GM21515 (cell line): Measurements from ENCODE around the gene PECR.
"Not testable (repeated sequence)": the region's sequence is repeated elsewhere in the genome, so short reads cannot be mapped to it uniquely, and the experiment has no call there.

Experiments
- ATAC-seq: cut with Tn5 transposase; IDR thresholded peaks from one replicate; pipeline ENCODE4 v1.9.1; 2021; ENCODE audit not compliant: unreplicated experiment

The PECR gene

DNA sequence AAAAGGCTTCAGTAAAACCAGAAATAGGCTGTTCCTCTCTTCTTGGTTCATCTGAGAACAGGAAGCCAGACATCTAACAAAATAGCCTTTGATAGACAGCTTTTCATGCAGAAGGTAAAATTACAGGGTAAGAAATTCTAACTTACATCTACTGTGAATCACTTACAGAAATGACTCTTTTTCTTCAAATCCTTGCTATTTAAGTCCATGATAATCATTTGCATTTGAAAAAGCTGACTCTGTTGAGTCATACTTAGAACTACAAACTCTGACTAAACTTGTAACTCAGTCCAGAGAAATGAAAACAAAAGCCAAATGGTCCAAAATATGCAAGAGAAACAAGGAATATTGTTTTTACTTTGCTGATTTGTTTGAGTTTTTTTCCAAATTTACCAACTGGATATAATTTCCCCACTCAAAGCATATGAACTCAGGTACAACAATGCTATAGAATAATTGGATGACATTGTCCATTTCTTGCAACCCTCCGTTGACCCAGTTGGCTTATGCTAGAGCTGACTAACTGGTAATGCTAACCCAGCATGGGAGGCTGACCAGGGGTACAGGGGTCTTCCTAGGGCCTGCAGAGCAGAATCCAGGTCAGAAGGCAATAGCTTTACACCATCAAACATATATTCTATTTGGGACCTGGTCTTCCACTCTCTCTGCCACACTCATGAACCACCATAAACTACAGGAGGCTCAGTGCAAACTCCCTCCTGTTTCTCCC is 49.5 kb downstream of the PECR start:
- peak; percentile 71 for ATAC-seq

- ATAC-seq: no peak
Observed at GRCh38 chr2:216030216-216030615, 51.4 kb downstream of the PECR start.

GRCh38 chr2:216029416-216030129 is 52.0 kb downstream of the PECR start:
- no peak for ATAC-seq

DNA sequence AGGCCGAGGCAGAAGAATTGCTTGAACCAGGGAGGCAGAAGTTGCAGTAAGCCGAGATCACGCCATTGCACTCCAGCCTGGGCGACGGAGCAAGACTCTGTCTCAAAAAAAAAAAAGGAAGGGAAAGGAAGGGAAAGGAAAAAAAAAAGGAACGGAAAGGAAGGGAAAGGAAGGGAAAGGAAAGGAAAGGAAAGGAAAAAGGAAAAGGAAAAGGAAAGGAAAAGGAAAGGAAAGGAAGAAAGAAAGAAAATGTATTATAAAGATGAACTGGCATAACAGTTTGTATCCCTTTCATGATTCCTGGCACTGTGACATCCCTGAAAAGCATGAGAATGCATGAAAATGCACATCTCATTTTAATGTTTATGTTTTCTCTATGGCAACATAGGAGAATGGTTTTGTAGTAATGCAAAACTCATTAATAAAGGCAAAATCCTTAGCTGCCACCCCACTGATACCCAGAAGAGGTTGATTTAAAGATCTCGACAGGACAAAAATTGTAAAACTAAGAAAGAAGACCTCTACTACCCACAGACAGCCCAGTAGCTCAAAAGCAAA is 56.8 kb downstream of the PECR start:
- no peak for ATAC-seq

- ATAC-seq: peak; percentile 79
Observed at GRCh38 chr2:216023055-216023648, 58.5 kb downstream of the PECR start.

DNA sequence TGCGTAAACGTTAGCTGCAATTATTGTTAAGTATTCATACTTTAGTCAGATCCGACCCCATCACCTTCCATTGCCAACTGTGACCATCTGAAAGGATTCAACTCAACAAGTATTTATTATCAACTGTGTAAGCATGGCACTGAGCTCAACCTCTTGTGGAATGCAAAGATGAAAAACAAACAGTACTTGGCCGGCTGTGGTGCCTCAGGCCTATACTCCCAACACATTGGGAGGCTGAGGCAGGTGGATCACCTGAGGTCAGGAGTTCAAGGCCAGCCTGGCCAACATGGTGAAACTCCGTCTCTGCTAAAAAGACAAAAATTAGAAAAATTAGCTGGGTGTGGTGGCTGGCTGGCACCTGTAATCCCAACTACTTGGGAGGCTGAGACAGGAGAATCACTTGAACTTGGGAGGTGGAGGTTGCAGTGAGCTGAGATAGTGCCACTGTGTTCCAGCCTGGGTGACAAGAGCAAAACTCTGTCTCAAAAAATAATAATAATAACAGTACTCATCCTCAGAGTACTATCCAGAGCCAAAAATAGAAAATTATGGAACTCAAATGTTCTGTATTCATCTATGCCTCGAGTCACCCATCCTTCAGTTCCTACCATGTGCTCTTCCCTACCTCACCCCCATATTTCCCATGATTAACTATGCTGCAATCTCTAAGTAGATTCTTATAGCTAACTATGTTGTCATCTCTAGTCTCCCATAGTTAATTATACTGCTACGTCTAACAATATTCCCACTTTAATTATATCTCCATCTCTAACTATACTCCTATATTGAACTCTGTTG is 59.6 kb downstream of the PECR start:
- no peak for ATAC-seq

GRCh38 chr2:216018709-216019108 is 62.9 kb downstream of the PECR start:
- ATAC-seq: no peak

DNA sequence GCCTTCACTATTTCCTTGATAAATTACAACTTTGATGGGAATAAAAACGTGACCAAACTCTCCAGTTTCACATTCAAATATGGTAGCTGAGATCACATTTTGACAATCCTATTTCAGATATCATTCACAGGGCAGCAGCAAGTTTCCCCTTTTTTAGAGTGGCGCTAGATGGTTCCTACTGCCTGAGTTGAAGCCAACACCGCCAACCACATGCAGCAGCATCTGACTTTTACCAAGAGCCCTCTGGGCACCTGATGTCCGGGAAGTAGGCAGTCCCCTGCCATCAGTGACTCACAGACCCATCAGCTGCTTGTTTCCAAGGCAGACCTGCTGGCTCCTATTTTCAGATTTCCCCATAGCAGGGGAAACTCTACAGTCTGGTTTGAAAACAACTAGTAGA is 64.2 kb downstream of the PECR start:
- ATAC-seq: no peak

- no peak for ATAC-seq
Observed at GRCh38 chr2:216016581-216016980, 65.0 kb downstream of the PECR start.

- ATAC-seq: peak; percentile 78
Observed at GRCh38 chr2:216015722-216016464, 65.7 kb downstream of the PECR start.

DNA sequence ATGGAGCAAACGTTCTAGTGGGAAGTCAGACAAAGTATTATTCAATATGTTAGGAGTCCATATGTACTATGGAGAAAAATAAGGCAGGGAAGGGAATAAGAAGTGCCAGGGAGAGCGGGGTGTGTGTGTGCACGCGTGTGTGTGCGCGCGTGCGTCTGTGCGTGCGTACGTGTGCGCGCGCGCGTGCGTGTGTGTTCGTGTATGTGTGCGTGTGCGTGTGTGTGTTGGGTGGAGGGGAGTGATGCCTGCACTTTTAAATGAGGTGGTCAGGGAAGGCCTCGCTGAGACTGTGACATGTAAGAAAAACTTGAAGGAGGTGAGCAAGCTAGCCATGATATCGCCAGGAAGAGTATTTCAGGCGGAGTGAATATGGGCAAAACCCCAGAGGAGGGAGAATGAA is 66.6 kb downstream of the PECR start:
- no peak for ATAC-seq

- no peak for ATAC-seq
Observed at GRCh38 chr2:216014006-216014405, 67.6 kb downstream of the PECR start.

DNA sequence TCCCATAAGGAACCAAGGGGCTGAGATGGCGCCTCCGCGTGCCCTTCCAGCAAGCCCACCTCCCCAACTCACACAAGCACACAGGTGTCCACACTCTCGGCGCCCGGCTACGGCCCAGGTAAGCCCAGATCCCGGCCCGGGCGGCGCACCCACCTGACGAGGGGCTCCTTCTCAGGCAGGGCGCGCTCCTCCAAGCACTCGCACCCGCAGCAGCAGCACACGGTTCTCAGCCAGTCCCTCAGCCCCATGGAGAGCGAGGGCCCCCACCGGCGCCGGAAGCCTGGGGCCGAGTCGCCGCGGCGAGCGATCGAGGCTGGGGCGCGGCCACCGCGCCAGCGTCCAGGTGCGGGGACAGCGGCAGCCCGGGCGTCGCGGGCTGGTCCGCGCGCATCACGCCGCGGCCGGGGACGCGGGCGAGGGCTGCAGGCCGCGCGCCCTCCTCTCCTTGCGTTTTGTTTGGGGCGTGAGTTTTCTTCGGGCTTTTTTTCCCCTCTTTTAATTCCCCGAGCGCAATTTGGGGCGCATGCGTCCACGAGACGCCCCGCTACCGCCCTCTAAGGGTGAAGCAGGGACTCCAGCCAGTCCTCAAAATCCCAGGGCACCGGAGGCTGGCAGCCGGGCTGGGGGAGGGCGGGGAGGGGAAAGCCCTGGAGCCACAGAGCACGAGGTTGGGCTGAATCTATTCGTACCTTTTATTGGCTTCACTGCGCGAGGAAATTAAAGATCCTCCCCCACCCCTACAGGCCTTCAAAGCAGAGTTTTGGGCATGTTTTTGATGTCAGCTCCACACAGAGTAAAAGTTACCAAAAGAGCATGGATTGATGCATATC is 68.3 kb downstream of the PECR start, which contains the start of gene MREG:
Gene MREG (minus strand): TSS at position 472 of the 830 bp plus-strand sequence. CDS start 224 bp downstream, at position 248.
- ATAC-seq: peak; percentile 50

DNA sequence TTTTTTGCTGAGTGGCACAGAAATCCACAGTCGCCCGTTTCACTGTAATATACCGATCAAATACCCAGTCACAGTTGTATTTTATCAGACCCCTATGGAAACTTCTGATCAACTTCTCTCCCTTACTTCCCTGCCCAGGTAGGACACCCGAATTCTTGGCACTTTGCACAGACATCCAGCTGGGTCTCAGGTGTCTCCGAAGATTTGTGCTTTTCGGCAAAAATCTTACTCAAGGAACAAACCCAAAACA is 68.9 kb downstream of the PECR start:
- ATAC-seq: no peak

DNA sequence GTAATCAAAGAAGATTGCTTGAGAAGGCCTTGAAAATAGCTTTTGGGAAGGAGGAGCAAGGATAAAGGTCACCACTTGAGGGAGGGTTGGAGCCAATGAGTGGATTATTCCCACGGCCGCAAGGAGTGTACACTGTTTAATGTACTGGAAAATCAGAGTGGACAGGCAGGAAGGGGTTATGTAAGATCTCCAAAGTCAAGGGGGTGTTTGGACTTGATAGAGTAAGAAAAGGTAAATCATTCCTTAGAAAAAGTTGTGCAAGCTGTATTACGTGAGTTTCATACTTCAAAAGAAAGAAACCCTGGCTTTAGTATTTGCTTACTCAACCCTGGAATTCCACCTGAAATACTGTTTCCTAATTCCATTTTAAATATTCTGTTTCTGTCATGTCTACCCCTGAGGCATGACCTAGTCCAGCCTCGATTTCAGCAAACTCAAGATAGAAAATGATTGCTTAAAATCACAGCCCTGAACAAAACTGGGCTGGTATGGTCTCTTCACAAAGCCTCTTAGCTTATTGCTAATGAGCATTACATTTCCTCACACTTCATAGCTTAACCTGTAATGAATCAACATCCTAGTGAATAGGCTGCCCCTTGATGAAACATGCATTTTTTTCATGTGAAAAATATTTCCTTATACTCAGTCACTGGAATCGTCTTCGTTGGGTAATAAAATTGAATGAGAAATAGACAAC is 69.3 kb downstream of the PECR start:
- no peak for ATAC-seq

DNA sequence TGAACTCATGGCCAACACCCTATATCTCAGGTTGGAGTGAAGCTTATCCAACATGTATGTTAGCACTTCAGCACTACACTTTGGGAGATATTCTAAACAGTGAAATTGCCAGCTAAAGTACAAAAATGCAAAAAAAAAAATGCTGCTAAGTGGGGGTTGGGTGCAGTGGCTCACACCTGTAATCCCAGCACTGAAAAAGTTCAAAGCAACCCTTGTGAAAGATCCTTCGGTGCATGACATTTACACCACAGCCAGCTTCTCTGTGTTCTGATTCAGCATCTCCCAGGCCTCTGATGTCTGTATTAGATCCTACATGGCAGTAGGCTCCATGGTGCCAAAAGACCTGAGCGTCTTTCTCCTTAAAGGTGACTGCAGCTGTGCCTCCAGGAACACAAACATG is 72.4 kb downstream of the PECR start:
- not testable (repeated sequence) for ATAC-seq

GRCh38 chr2:216008387-216008786 is 73.2 kb downstream of the PECR start:
- no peak for ATAC-seq

- ATAC-seq: peak; percentile 35
Observed at GRCh38 chr2:216006164-216006663, 75.4 kb downstream of the PECR start.
